WERI-Rb-1 (cell line): ENCODE measurements around the gene PTPRN2.

Experiments used
- DNase-seq: peaks from one replicate; pipeline ENCODE4 v3.0.0-alpha.2; 2020
- H3K27ac ChIP-seq: fragments of 250-450 bp; sonication (Bioruptor Pico); 2 replicates; pipeline ENCODE4 v1.5.1; 2020; ENCODE audit warnings: mild to moderate bottlenecking, moderate library complexity
- H3K27me3 ChIP-seq: fragments of 250-450 bp; sonication (Bioruptor Pico); 2 replicates; pipeline ENCODE4 v1.5.1; 2021; ENCODE audit warnings: mild to moderate bottlenecking, low read depth, moderate library complexity; ENCODE audit not compliant: insufficient read depth, severe bottlenecking
- H3K36me3 ChIP-seq: fragments of 250-450 bp; sonication (Bioruptor Pico); 2 replicates; pipeline ENCODE4 v1.5.1; 2020; ENCODE audit warnings: mild to moderate bottlenecking, moderate library complexity
- H3K4me3 ChIP-seq: 2 replicates; pipeline ENCODE4 v1.5.1; 2011; ENCODE audit warnings: low read depth, mild to moderate bottlenecking, control low read depth, low read length
- H3K9me3 ChIP-seq: fragments of 250-450 bp; sonication (Bioruptor Pico); 2 replicates; pipeline ENCODE4 v1.5.1; 2021; ENCODE audit warnings: mild to moderate bottlenecking, moderate library complexity; ENCODE audit not compliant: severe bottlenecking
- TF ChIP-seq, protein P1 (sequence below): IDR thresholded peaks from 2 replicates; pipeline ENCODE4 v1.5.1; 2011; ENCODE audit warnings: low read depth, mild to moderate bottlenecking, control low read depth, inconsistent platforms, low read length

PTPRN2 gene

DNA sequence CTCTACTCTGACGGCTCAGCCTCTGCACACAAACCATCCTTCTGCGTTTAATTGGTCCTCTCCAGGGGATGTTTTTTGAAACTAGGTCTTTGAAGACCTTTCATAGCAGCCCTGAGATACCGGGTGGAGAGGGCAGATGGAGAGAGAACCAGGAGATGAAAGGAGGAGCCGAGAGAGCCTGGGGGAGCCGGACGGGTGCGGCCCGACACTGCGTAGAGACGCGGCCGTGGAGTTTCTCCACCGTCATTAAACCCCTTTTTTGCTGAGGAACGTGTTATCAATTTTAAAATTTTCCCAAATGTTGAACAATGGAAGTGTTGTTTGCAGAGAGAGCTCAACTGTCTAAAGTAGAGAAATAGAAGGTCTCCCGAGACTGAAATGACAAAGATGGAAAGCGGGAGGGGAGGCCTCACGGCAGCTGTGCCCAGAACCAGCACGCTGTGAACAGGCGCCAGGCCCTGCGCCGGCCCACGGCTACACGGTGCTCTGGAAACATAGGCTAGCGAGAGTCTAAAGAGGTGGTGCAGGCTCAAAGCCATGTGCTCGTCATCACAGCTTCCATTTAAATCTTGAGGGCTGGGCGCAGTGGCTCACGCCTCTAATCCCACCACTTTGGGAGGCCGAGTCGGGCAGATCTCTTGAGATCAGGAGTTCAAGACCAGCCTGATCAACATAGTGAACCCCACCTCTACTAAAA lies 307.0 kb downstream of the PTPRN2 start:
- H3K27me3 ChIP-seq = no peaks in the 10 kb centered on the region
- no peak for DNase-seq
- no peaks in the 10 kb centered on the region for H3K36me3 ChIP-seq
- H3K27ac ChIP-seq = no peak overlapping the region
- no peak overlapping the region for H3K4me3 ChIP-seq
- H3K9me3 ChIP-seq = no peaks in the 10 kb centered on the region
- TF ChIP-seq, protein P1, sequence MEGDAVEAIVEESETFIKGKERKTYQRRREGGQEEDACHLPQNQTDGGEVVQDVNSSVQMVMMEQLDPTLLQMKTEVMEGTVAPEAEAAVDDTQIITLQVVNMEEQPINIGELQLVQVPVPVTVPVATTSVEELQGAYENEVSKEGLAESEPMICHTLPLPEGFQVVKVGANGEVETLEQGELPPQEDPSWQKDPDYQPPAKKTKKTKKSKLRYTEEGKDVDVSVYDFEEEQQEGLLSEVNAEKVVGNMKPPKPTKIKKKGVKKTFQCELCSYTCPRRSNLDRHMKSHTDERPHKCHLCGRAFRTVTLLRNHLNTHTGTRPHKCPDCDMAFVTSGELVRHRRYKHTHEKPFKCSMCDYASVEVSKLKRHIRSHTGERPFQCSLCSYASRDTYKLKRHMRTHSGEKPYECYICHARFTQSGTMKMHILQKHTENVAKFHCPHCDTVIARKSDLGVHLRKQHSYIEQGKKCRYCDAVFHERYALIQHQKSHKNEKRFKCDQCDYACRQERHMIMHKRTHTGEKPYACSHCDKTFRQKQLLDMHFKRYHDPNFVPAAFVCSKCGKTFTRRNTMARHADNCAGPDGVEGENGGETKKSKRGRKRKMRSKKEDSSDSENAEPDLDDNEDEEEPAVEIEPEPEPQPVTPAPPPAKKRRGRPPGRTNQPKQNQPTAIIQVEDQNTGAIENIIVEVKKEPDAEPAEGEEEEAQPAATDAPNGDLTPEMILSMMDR = no peak

DNA sequence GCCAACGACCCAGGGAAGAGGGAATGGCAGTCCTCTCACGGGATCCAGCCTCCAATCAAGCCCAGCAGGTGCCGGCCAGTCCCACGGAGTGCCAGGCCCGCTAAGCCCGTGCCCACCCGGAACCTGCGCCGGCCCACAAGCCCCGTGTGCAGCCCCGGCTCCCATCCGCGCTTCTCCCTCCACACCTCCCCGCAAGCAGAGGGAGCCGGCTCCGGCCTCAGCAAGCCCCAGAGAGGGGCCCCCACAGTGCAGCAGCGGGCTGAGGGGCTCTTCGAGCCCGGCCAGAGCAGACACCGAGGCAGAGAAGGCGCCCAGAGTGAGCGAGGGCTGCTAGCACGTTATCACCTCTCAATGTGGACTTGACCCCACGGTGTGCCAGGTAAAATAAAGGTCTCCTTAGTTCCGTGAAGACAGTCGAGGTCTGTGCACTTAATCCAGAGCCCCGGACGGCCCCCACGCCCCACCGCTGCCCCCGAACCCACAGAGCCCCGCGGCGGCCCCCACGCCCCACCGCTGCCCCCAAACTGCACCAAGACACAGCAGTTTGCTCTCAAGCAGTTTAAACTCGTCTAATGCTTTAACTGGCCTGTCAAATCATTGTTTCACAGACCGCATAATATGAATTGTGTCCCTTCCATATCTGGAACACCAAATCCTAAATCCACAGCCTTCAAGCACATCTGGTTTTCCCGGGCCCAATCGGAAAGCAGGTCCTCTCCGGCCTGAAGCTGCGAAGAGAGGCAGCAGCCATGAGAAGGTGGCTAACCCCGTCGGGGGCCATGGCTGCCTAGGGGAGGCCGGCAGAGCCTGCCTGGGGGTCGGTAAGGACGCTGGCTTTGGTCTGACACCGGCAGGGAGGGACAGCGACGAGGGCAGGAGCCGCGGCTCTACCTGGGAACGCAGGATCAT lies 307.8 kb downstream of the PTPRN2 start:
- Histone ChIP-seq H3K36me3 (no peaks in the 10 kb centered on the region), H3K4me3 (no peak overlapping the region), H3K27me3 (no peaks in the 10 kb centered on the region), H3K9me3 (no peaks in the 10 kb centered on the region), H3K27ac (no peak overlapping the region)
- DNase-seq = no peak
- TF ChIP-seq, protein P1 = no peak

DNA sequence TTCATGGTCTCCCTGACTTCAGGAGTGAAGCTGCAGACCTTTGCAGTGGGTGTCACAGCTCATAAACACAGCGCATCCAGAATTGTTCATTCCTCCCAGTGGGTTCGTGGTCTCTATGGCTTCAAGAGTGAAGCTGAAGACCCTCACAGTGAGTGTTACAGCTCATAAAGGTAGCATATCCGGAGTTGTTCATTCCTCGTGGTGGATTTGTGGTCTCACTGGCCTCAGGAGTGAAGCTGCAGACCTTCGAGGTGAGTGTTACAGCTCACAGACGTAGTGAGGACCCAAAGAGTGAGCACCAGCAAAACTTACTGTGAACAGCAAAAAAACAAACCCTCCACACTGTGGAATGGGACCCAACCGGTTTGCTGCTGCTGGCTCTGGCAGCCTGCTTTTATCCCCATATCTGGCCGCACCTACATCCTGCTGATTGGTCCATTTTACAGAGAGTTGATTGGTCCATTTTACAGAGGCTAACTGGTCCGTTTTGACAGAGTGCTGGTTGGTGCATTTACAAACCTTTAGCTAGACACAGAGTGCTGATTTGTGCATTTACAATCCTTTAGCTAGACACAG lies 308.8 kb downstream of the PTPRN2 start:
- TF ChIP-seq, protein P1 = no peak
- no peaks in the 10 kb centered on the region for H3K9me3 ChIP-seq

DNA sequence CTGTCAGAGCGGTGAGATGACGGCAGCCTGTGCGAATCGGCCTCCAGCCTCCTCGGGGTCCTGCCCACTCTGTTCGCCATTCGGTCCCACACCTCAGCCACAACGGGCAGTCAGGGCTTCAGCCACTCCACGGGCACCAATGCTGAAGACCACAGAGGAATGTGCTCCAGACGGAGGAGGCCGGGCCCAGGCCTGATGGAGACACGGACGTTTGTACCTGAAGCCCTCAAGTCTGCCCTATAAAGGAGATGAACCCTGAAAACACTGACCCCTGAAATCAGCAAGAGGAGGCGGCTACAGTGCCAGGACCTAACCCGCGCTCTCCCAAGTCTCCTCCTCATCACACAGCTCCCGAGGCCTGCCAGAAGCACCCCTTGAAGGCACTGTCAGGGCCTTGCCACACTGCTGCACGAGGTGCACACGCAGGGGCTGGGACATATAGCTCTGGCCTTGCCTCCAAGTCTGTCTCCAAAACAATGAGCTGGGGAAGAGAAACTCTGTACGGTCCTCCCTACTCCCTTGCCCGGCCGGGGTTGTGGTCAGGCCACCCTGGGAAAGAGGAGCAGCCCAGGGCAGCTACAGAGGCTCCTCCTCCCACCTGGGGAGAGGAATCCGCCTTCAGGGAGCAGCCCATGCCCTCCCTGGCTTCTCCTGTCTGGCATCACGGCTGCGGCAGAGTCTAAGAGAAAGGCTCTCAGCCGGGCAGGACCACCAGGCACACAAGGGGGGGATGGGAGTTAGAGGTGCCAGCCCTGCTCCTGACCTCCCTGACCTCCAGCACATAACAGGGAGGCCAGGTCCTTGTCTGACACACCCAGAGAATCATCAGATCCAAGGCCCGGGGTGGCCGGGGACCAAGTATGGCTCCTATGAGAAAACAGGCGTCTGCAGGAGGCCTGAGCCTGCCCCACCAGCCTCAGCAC lies 310.1 kb downstream of the PTPRN2 start:
- no peak overlapping the region for H3K4me3 ChIP-seq
- no peaks in the 10 kb centered on the region for H3K36me3 ChIP-seq
- TF ChIP-seq, protein P1 = no peak
- H3K9me3 ChIP-seq = no peaks in the 10 kb centered on the region
- DNase-seq = no peak
- no peaks in the 10 kb centered on the region for H3K27me3 ChIP-seq
- H3K27ac ChIP-seq = no peak overlapping the region

More for the DNA sequence above, 308.8 kb downstream of the PTPRN2 start:
- Histone ChIP-seq H3K36me3 (no peaks in the 10 kb centered on the region), H3K27me3 (no peaks in the 10 kb centered on the region), H3K4me3 (no peak overlapping the region), H3K27ac (no peak overlapping the region)
- no peak for DNase-seq

DNA sequence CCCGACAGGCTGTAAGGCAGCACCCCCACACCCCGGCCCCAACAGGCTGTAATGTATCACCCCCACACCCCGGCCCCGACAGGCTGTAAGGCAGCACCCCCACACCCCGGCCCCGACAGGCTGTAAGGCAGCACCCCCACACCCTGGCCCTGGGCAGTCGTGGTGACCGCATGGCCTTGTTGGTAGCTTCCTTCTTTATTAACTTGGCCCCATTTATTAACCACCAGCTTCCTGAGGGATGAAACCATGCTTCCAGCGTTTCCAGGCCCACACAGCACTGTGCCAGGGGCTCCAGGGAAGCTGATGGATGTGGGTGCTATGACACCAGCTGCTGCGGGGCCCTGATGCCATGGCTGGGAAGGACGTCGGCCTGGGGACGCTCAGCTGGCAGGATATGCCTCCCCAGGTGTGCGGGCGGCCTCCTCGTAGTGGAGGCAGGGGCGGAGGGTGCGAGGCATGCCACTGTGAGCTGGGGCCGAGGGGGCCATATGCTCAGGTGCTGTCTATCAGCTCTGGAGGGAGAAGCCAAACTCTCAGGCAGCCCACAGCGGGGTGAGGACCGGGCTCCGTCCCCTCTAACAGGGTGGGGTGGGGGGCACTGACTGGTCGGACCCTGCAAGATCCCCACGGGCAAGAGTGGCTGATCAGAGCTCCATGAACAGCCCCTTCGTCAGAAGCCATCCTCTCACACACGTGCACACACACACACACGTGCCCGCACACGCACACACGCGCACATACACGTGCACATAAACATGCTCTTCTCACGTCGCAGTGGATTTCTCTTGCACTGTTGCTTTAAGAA lies 311.0 kb downstream of the PTPRN2 start:
- Histone ChIP-seq H3K27ac (no peak overlapping the region), H3K36me3 (no peaks in the 10 kb centered on the region), H3K4me3 (no peak overlapping the region), H3K27me3 (no peaks in the 10 kb centered on the region), H3K9me3 (no peaks in the 10 kb centered on the region)
- TF ChIP-seq, protein P1 = no peak
- DNase-seq = no peak
